ENCODE measurements around the gene SDK1.

The SDK1 gene

GRCh38 chr7:4170997-4171786, 870.1 kb downstream of the SDK1 start:
- DNase-seq, result no peak

- no peak for DNase-seq
Measured at GRCh38 chr7:4172883-4173282, 871.8 kb downstream of the SDK1 start.

GRCh38 chr7:4173615-4174014, 872.6 kb downstream of the SDK1 start:
- no peak for DNase-seq

DNA sequence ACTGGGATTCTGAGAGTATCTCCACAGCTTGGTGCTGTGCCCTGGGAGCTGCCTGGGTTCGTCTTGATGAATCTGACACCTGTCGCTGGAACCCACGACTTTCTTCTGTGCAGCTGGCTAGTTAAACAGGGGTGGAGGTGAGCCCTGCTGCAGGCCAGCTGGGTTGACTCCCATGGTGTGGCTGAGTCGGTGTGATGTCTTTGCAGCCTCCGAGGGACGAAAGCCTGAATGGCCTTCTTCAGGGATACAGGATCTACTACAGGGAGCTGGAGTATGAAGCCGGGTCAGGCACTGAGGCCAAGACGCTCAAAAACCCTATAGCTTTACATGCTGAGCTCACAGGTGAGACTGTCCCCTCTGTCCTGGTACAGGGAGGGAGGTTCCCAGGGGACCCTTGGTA, 873.0 kb downstream of the SDK1 start:
- DNase-seq, result no peak

DNA sequence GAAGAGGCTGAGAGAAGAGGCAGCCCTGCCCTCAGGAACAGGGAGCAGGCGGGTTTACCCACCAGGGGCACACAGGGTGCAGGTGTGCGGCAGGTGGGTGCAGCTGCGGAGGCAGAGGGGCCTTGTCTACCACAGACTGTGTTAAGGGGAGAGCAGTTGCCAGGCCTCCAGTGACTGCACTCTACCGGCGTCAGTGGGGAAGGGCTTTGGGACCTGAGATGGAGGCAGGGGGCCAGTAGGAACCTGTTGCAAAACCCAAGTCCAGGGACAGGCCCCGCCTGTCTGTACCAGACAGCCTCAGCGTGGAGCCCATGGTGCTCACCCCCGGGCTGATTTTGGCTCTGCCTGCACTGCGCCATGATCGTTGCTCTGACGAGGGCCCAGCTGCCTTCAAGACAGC, 873.4 kb downstream of the SDK1 start:
- DNase-seq, result no peak

DNA sequence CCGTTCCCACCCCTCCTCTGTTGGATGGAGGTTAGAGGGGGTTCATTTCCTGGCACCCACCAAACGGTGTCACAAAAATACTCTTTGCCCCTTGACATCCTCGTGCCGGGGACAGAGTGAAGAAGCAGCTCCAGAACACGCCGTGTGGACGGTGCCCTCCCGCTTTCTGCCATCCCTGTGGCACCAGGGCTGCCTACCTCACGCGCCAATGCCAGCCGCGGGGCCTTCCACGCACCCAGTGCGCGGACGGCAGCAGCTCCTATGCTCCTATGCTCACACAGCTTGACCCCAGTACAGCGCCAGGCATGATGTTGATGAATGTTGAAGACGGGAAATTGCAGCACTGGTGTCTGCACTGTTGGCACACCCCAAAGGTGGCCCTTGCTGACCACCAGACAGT, 873.8 kb downstream of the SDK1 start:
- no peak for DNase-seq

GRCh38 chr7:4175346-4175973, 874.4 kb downstream of the SDK1 start:
- no peak for DNase-seq

GRCh38 chr7:4177001-4177400, 875.9 kb downstream of the SDK1 start:
- DNase-seq, result no peak

DNA sequence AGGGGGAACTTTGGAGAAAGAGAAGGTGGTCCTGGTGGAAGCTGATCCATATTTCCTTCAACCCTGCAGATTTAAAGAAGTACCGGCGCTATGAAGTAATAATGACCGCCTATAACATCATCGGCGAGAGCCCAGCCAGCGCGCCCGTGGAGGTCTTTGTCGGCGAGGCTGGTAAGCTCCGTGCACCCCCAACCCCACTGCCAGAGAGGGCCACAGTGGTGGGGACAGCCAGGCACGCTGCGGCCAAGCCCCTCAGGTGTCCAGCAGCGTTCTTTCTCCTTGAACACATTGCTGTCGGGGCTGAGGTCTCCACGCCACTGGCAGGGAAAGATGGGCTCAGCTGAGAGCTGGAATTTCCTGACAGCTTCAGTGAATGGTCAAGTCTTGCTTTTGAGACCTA, 877.4 kb downstream of the SDK1 start:
- no peak for DNase-seq

- no peak for DNase-seq
Measured at GRCh38 chr7:4178916-4179687, 878.0 kb downstream of the SDK1 start.

GRCh38 chr7:4179688-4180380, 878.8 kb downstream of the SDK1 start:
- no peak for DNase-seq

GRCh38 chr7:4181446-4181845, 880.4 kb downstream of the SDK1 start:
- no peak for DNase-seq

DNA sequence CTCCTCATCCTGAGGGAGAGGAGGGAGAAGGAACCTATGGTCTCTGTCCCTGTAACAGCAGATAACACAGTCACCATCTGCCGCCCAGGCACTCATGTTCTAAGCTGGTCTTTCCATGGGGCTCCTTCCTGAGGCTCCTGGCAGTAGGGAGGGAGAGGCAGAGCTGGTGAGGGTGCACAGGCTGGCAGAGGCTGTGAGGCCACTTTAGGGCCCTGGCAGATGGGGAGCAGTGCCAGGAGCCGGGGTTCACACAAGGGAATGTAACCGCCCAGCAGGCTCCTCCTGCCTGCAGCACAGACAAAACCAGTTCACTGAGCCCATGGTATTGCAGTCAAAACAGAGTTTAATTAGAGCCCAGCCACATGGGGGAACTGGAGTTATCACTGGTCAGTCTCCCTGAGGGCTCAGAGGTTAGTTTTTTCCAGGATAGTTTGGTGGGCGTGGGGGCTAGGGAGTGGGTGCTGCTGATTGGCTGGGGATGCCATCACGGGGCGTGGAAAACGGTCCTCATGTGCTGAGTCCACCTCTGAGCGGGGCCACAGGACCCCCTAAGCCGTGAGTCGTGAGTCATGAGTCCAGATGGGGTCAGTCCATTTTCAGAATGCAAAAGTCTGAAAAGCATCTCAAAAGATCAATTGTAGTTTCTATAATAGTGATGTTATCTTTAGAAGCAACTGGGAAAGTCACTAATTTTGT, 881.7 kb downstream of the SDK1 start:
- no peak for DNase-seq

DNA sequence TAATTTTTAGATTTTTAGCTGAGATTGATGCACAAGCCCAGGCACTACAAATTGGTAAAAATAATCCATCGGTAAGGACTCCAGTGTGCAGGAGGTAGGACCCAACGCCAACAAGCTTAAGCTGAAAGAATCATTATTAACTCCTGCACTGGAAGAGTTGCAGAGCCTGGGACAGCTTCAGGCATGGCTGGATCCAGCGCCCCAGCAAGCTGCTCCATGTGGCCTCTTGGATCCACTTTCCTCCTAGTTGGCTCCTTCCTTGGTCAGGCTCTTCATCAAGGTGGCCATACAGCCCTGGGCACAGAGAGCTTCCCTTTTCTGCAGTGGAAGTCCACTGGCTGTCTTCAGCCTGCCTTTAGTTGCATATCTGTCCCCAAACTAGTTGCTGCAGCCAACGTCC, 883.6 kb downstream of the SDK1 start:
- DNase-seq, result no peak

GRCh38 chr7:4185136-4185535, 884.1 kb downstream of the SDK1 start:
- DNase-seq, result no peak

- no peak for DNase-seq
Measured at GRCh38 chr7:4185721-4186512, 884.9 kb downstream of the SDK1 start.

GRCh38 chr7:4186513-4186780, 885.4 kb downstream of the SDK1 start:
- DNase-seq, result no peak

DNA sequence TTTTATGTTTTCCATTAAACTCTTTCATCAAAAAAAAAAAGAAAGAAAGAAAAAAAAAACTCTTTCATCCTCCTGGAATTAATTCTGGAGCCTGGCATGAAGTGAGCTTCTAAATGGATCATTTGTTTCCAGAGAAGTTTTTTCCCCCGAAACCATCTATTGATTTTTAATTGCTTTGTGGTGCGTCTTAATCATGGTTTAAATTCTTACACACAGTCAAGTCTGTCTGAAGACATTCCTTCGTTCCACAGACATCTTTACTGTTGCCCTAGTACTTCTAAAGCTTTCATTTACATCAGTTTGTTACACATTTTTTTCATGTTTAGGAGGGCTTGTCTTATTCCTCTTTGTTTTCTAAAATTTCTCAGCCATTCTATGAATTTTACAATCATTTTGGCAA, 887.6 kb downstream of the SDK1 start:
- DNase-seq, result no peak

- DNase-seq, result no peak
Measured at GRCh38 chr7:4189131-4189570, 888.1 kb downstream of the SDK1 start.

DNA sequence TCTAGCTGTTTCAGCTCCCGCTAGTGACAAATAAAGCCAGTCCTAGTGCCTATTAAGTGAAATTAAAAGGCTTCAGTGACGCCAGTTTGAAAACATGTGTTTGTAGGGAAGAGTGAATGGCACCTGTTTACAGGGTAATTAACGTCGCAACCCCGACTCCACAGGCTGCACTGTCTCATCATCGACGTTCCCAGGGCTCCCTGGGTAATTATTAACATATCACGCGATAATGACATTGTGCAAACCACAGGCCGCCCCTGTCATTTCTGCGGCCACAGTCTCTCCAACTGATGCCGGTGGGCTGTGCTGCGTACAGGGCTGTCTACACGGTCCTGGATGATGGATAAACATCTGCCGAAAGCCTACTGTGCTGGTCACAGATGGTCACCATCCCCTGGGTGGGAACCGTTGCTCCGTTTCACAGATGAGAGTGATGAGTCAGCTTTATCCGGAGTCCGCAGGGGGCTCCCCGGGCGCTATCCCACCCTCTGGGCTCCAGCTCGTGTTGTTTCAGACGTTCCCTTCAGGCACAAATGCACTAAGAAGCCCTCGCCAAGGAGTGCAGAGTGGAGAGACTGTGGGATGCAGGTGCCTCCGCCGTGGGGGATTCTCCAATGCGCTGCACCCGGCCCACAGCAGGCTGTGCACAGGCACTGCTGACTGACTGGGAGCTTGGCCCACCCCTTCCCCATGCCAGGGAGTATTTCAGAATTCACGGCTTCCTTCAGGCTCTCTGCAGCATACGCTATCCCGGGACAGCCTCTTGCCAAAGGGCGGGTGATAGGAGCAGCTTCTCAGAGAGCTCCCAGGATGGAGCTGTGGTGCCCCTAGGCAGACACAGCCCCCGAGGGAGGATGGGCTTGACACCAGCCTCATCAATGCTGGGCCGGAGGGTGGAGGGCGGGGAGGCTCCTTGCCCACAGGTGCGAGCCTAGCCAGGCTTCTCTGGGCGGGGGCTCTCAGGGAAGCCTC, 889.2 kb downstream of the SDK1 start:
- DNase-seq, result no peak

GRCh38 chr7:4191046-4191445, 890.0 kb downstream of the SDK1 start:
- no peak for DNase-seq

All from DMS153 (cell line).